ENCODE measurements around the gene SIRT2.
A peak's percentile ranks its signal among the peaks of the same experiment; 100 is the strongest.
"Not testable (repeated sequence)": the region's sequence is repeated elsewhere in the genome, so short reads cannot be mapped to it uniquely, and the experiment has no call there.

SIRT2 gene

GRCh38 chr19:38842439-38843174 is 56.8 kb downstream of the SIRT2 start:
- DNase-seq, result no peak

- no peak for DNase-seq
Measured at GRCh38 chr19:38841787-38842438, 57.5 kb downstream of the SIRT2 start.

GRCh38 chr19:38841180-38841766 is 58.1 kb downstream of the SIRT2 start:
- no peak for DNase-seq

GRCh38 chr19:38840583-38840968 is 58.8 kb downstream of the SIRT2 start:
- DNase-seq, result no peak

GRCh38 chr19:38839816-38840582 is 59.4 kb downstream of the SIRT2 start:
- no peak for DNase-seq

- DNase-seq, result no peak
Measured at GRCh38 chr19:38838986-38839761, 60.2 kb downstream of the SIRT2 start.

- no peak for DNase-seq
Measured at GRCh38 chr19:38838208-38838985, 61.0 kb downstream of the SIRT2 start.

- no peak for DNase-seq
Measured at GRCh38 chr19:38837656-38838121, 61.7 kb downstream of the SIRT2 start.

- no peak for DNase-seq
Measured at GRCh38 chr19:38836983-38837626, 62.3 kb downstream of the SIRT2 start.

GRCh38 chr19:38836159-38836982 is 63.0 kb downstream of the SIRT2 start:
- DNase-seq, result no peak

GRCh38 chr19:38834590-38834989 is 64.8 kb downstream of the SIRT2 start:
- no peak for DNase-seq

- no peak for DNase-seq
Measured at GRCh38 chr19:38834104-38834490, 65.3 kb downstream of the SIRT2 start.

- no peak for DNase-seq
Measured at GRCh38 chr19:38833092-38833425, 66.4 kb downstream of the SIRT2 start.

GRCh38 chr19:38831142-38831605 is 68.2 kb downstream of the SIRT2 start:
- DNase-seq, result peak in 1 of 2 donors; percentile 66

- no peak for DNase-seq
Measured at GRCh38 chr19:38830039-38830733, 69.2 kb downstream of the SIRT2 start.

- not testable (repeated sequence) for DNase-seq
Measured at GRCh38 chr19:38829203-38829602, 70.2 kb downstream of the SIRT2 start.
